ENCODE results near the gene NHEJ1.

NHEJ1 gene

GRCh38 chr2:219123356-219124135 lies 37.1 kb downstream of the NHEJ1 start:
- TF ChIP-seq FOXP2 (optimal IDR thresholded peaks at IDR 0.05; ENCODE audit: borderline replicate concordance, extremely low read depth, extremely low read length, insufficient read depth), result no peak
- TF ChIP-seq REST (IDR thresholded peaks at IDR 0.05; ENCODE audit: insufficient read depth in 1 of 2, low read depth in 2 of 2, low read length in 2 of 2), result no peak
- no peak for TF ChIP-seq POLR2AphosphoS5 (IDR thresholded peaks at IDR 0.05; ENCODE audit: low read depth, low read length)
- no peak for TF ChIP-seq TAF1 (IDR thresholded peaks at IDR 0.05; ENCODE audit: borderline replicate concordance, insufficient read depth, low read length)
- TF ChIP-seq SIN3A (IDR thresholded peaks at IDR 0.05; ENCODE audit: borderline replicate concordance, insufficient read depth, low read length), result no peak

- TF ChIP-seq TAF1 (IDR thresholded peaks at IDR 0.05; ENCODE audit: borderline replicate concordance, insufficient read depth, low read length), result no peak
- no peak for TF ChIP-seq REST (IDR thresholded peaks at IDR 0.05; ENCODE audit: insufficient read depth in 1 of 2, low read depth in 2 of 2, low read length in 2 of 2)
- no peak for TF ChIP-seq FOXP2 (optimal IDR thresholded peaks at IDR 0.05; ENCODE audit: borderline replicate concordance, extremely low read depth, extremely low read length, insufficient read depth)
These were observed 38.2 kb downstream of the NHEJ1 start for GRCh38 chr2:219122202-219122980.

- TF ChIP-seq POLR2AphosphoS5 (IDR thresholded peaks at IDR 0.05; ENCODE audit: low read depth, low read length) (no peak), SIN3A (IDR thresholded peaks at IDR 0.05; ENCODE audit: borderline replicate concordance, insufficient read depth, low read length) (no peak), FOXP2 (optimal IDR thresholded peaks at IDR 0.05; ENCODE audit: borderline replicate concordance, extremely low read depth, extremely low read length, insufficient read depth) (no peak), TAF1 (IDR thresholded peaks at IDR 0.05; ENCODE audit: borderline replicate concordance, insufficient read depth, low read length) (no peak), REST (IDR thresholded peaks at IDR 0.05; ENCODE audit: insufficient read depth in 1 of 2, low read depth in 2 of 2, low read length in 2 of 2) (no peak)
These were observed 40.5 kb downstream of the NHEJ1 start for GRCh38 chr2:219120082-219120481.

GRCh38 chr2:219119422-219120043 lies 41.1 kb downstream of the NHEJ1 start:
- TF ChIP-seq FOXP2 (optimal IDR thresholded peaks at IDR 0.05; ENCODE audit: borderline replicate concordance, extremely low read depth, extremely low read length, insufficient read depth), result no peak
- no peak for TF ChIP-seq SIN3A (IDR thresholded peaks at IDR 0.05; ENCODE audit: borderline replicate concordance, insufficient read depth, low read length)
- no peak for TF ChIP-seq TAF1 (IDR thresholded peaks at IDR 0.05; ENCODE audit: borderline replicate concordance, insufficient read depth, low read length)
- no peak for TF ChIP-seq REST (IDR thresholded peaks at IDR 0.05; ENCODE audit: insufficient read depth in 1 of 2, low read depth in 2 of 2, low read length in 2 of 2)
